GM12878 (cell line): ENCODE results near the gene PSMC6. TPM values are rescaled to one million over a fixed set of nuclear protein-coding genes. Genes with fewer than 3 reads are reported as not detected.

Source experiments
- CBFB ChIP-seq: IDR thresholded peaks from 2 replicates; pipeline ENCODE4 v1.6.1; 2016; ENCODE audit warnings: antibody characterized with exemption, low read depth
- MEF2B ChIP-seq: fragments of 450-650 bp; IDR thresholded peaks from 2 replicates; pipeline ENCODE4 v1.6.1; 2018; ENCODE audit warnings: mild to moderate bottlenecking, moderate library complexity; ENCODE audit not compliant: partially characterized antibody, poor library complexity, severe bottlenecking
- NFYA ChIP-seq: IDR thresholded peaks from 2 replicates; pipeline ENCODE4 v1.6.1; 2011; ENCODE audit warnings: low read depth, mild to moderate bottlenecking, low read length, improper control_type of control experiment, borderline replicate concordance
- RBBP5 ChIP-seq: fragments of 200-600 bp; sonication (generic); conservative IDR thresholded peaks from 2 replicates; pipeline ENCODE4 v1.6.1; 2016
- YBX1 ChIP-seq: fragments of 450-650 bp; IDR thresholded peaks from 2 replicates; pipeline ENCODE4 v1.6.1; 2016; ENCODE audit warnings: antibody characterized with exemption
- polyA plus RNA-seq, 11 experiments: library from polyadenylated mRNA; depleted of rRNA in 4 of 11; unstranded in 6 of 11; stranded (reverse) in 5 of 11; fragments of >200 nt; fragmentation: Nextera tagmentation in 4 of 11; fragmentation: Illumina TruSeq in 1 of 11; extraction: Ambion mirVana in 4 of 11; extraction: Trizol in 1 of 11; gene quantifications; 1 replicate in 1 of 11; 2 replicates in 10 of 11; pipeline versions ENCODE4 v1.2.1 to v1.2.3, GENCODE V29; 2011 to 2016; ENCODE audit warnings: inconsistent platforms in 2 of 11, missing spikeins in 2 of 11, low read depth in 1 of 11
- total RNA-seq, 4 experiments: library from RNA; depleted of rRNA in 3 of 4; stranded (reverse); fragments of >200 nt in 3 of 4; fragmentation: Illumina TruSeq in 1 of 4; extraction: Trizol in 1 of 4; gene quantifications; 2 replicates each; pipeline versions ENCODE4 v1.2.1 to v1.2.3, GENCODE V29; 2013 to 2021
- TF ChIP-seq, protein P1 (sequence below): fragments of 450-650 bp; formaldehyde crosslinking; IDR thresholded peaks from 2 replicates; pipeline ENCODE4 v1.5.0; 2022; ENCODE audit warnings: mild to moderate bottlenecking, missing genetic modification characterization
- TF ChIP-seq, protein P2 (sequence below), 3 experiments: IDR thresholded peaks in 2 of 3; conservative IDR thresholded peaks in 1 of 3; 2 replicates each; pipeline ENCODE4 v1.5.1; 2011; ENCODE audit warnings: low read depth in 3 of 3, low read length in 3 of 3, mild to moderate bottlenecking in 3 of 3, control low read depth in 2 of 3, moderate library complexity in 2 of 3, inconsistent platforms in 1 of 3, mixed read lengths in 1 of 3; ENCODE audit not compliant: control insufficient read depth in 2 of 3, insufficient read depth in 1 of 3; ENCODE audit errors: extremely low read depth in 1 of 3

Gene PSMC6
- total and polyA plus RNA-seq, 10 of the 15 experiments (the other 5 are each of a cell fraction or from before 2014, with no cell fraction given): 71.4 to 192 (median 153) TPM

DNA sequence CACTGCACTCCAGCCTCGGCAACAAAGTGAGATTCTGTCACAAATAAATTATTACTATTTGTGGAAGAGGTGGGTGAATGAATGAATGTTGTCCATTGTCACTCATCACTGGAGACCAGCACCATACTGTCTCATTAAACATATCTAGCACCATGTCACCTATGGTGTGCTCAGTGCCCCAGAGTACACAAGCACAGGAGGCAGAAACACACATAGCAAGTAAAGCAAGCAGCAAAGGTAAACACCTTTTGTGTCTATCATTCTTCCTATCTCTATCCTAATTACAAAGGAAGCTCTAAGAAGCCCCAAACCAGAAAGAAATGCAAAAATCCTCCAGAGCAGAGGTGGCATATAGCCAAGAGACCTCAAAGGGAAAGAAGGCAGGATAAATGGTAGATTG is 20.8 kb upstream of the PSMC6 start (continued):
- TF ChIP-seq, protein P1, sequence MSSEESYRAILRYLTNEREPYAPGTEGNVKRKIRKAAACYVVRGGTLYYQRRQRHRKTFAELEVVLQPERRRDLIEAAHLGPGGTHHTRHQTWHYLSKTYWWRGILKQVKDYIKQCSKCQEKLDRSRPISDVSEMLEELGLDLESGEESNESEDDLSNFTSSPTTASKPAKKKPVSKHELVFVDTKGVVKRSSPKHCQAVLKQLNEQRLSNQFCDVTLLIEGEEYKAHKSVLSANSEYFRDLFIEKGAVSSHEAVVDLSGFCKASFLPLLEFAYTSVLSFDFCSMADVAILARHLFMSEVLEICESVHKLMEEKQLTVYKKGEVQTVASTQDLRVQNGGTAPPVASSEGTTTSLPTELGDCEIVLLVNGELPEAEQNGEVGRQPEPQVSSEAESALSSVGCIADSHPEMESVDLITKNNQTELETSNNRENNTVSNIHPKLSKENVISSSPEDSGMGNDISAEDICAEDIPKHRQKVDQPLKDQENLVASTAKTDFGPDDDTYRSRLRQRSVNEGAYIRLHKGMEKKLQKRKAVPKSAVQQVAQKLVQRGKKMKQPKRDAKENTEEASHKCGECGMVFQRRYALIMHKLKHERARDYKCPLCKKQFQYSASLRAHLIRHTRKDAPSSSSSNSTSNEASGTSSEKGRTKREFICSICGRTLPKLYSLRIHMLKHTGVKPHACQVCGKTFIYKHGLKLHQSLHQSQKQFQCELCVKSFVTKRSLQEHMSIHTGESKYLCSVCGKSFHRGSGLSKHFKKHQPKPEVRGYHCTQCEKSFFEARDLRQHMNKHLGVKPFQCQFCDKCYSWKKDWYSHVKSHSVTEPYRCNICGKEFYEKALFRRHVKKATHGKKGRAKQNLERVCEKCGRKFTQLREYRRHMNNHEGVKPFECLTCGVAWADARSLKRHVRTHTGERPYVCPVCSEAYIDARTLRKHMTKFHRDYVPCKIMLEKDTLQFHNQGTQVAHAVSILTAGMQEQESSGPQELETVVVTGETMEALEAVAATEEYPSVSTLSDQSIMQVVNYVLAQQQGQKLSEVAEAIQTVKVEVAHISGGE: no peak
- TF ChIP-seq YBX1 (no peak), NFYA (no peak), CBFB (no peak), MEF2B (no peak), RBBP5 (no peak)
- TF ChIP-seq, protein P2, sequence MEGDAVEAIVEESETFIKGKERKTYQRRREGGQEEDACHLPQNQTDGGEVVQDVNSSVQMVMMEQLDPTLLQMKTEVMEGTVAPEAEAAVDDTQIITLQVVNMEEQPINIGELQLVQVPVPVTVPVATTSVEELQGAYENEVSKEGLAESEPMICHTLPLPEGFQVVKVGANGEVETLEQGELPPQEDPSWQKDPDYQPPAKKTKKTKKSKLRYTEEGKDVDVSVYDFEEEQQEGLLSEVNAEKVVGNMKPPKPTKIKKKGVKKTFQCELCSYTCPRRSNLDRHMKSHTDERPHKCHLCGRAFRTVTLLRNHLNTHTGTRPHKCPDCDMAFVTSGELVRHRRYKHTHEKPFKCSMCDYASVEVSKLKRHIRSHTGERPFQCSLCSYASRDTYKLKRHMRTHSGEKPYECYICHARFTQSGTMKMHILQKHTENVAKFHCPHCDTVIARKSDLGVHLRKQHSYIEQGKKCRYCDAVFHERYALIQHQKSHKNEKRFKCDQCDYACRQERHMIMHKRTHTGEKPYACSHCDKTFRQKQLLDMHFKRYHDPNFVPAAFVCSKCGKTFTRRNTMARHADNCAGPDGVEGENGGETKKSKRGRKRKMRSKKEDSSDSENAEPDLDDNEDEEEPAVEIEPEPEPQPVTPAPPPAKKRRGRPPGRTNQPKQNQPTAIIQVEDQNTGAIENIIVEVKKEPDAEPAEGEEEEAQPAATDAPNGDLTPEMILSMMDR (IDR thresholded peaks at IDR 0.05 in 2 of 3, conservative IDR thresholded peaks at IDR 0.05 in 1 of 3; ENCODE audit: control insufficient read depth in 2 of 3, extremely low read depth in 1 of 3, insufficient read depth in 1 of 3, low read depth in 3 of 3, low read length in 3 of 3): no peak
